Panc1 (cell line): ENCODE data around the gene LRP2. TPM values are rescaled to one million over a fixed set of nuclear protein-coding genes. Genes with fewer than 3 reads are reported as not detected.

Source experiments
- ATAC-seq: fragments of 200-7000 bp; cut with Tn5 transposase; 2 replicates; pipeline ENCODE4 v1.9.1; 2020; ENCODE audit warnings: mild to moderate bottlenecking, moderate library complexity
- BruUV-seq: library from RNA; stranded (reverse); fragments of 400-500 nt; replicated peaks from 2 replicates; lab custom pipeline; 2021; lab: Mats Ljungman, UMichigan
- CTCF ChIA-PET: fragments of 300-600 bp; sonication (Branson Sonifier 250); formaldehyde crosslinking; loops from one replicate; lab custom pipeline; 2022; ENCODE audit warnings: antibody characterized with exemption; lab: Charles Lee
- POLR2A ChIA-PET: fragments of 300-600 bp; sonication (Branson Sonifier 250); formaldehyde crosslinking; loops from one replicate; lab custom pipeline; 2022; ENCODE audit warnings: antibody characterized with exemption; lab: Charles Lee
- DNase-seq: peaks from one replicate; pipeline ENCODE4 v3.0.0-alpha.2; 2010; ENCODE audit warnings: low read depth, low spot score
- H3K27ac ChIP-seq: 2 replicates; pipeline ENCODE4 v1.5.1; 2011; ENCODE audit warnings: mild to moderate bottlenecking, low read length, inconsistent platforms
- H3K27me3 ChIP-seq: fragments of 200-500 bp; sonication (Bioruptor generic); 2 replicates; pipeline ENCODE4 v1.6.0; 2014; ENCODE audit warnings: low read length, inconsistent platforms; ENCODE audit not compliant: control insufficient read depth, insufficient read depth
- H3K36me3 ChIP-seq: fragments of 200-500 bp; sonication (Bioruptor generic); 2 replicates; pipeline ENCODE4 v1.5.1; 2014; ENCODE audit warnings: inconsistent platforms, mild to moderate bottlenecking, low read length, moderate library complexity; ENCODE audit not compliant: control insufficient read depth, insufficient read depth
- H3K4me1 ChIP-seq: 2 replicates; pipeline ENCODE4 v1.5.1; 2011; ENCODE audit warnings: inconsistent platforms, mild to moderate bottlenecking, low read length, moderate library complexity; ENCODE audit not compliant: control insufficient read depth, insufficient read depth
- H3K4me3 ChIP-seq, 2 experiments: 2 replicates each; pipeline ENCODE4 v1.5.1; 2011 to 2012; ENCODE audit warnings: low read depth in 2 of 2, low read length in 2 of 2, mild to moderate bottlenecking in 2 of 2, inconsistent platforms in 1 of 2, moderate library complexity in 1 of 2
- H3K9me3 ChIP-seq: fragments of 200-500 bp; sonication (Bioruptor generic); 2 replicates; pipeline ENCODE4 v1.5.1; 2014; ENCODE audit warnings: low read depth, mild to moderate bottlenecking, inconsistent platforms, low read length, moderate library complexity; ENCODE audit not compliant: control insufficient read depth, insufficient read depth
- POLR2AphosphoS5 ChIP-seq: IDR thresholded peaks from 2 replicates; pipeline ENCODE4 v1.6.1; 2012; ENCODE audit warnings: mild to moderate bottlenecking, low read depth, low read length, moderate library complexity
- SIN3A ChIP-seq: IDR thresholded peaks from 2 replicates; pipeline ENCODE4 v1.6.1; 2012; ENCODE audit warnings: low read depth, mild to moderate bottlenecking, low read length, moderate library complexity, borderline replicate concordance; ENCODE audit not compliant: insufficient read depth
- TCF7L2 ChIP-seq: IDR thresholded peaks from 2 replicates; pipeline ENCODE4 v1.6.1; 2011; ENCODE audit warnings: mild to moderate bottlenecking, low read depth, low read length, inconsistent platforms
- in situ Hi-C: cut with HindIII; loops from 2 replicates; pipeline ENCODE4 v1.10.0; 2016; ENCODE audit warnings: low sequenced_read_pairs, low pct_unique_long_range_greater_than_20kb
- intact Hi-C: fragments of 100-400 bp; cut with micrococcal nuclease; formaldehyde crosslinking; loops from one replicate; pipeline ENCODE4 v1.10.0; 2022; ENCODE audit not compliant: unreplicated experiment
- total RNA-seq: library from RNA; stranded (reverse); gene quantifications from one replicate; pipeline ENCODE4 v1.2.1, GENCODE V29; 2021; ENCODE audit not compliant: unreplicated experiment
- TF ChIP-seq, protein P1 (sequence below): fragments of 450-650 bp; IDR thresholded peaks from 2 replicates; pipeline ENCODE4 v1.5.1; 2017; ENCODE audit warnings: mild to moderate bottlenecking
- TF ChIP-seq, protein P2 (sequence below), 2 experiments: IDR thresholded peaks; 2 replicates each; pipeline ENCODE4 v1.6.1; 2011 to 2012; ENCODE audit warnings: low read depth in 2 of 2, control low read depth in 1 of 2, low read length in 1 of 2, mild to moderate bottlenecking in 1 of 2, moderate library complexity in 1 of 2; ENCODE audit not compliant: insufficient read depth in 1 of 2

LRP2 gene
- total RNA-seq, 1 experiment from 2014 or later, result 0.10 TPM

DNA sequence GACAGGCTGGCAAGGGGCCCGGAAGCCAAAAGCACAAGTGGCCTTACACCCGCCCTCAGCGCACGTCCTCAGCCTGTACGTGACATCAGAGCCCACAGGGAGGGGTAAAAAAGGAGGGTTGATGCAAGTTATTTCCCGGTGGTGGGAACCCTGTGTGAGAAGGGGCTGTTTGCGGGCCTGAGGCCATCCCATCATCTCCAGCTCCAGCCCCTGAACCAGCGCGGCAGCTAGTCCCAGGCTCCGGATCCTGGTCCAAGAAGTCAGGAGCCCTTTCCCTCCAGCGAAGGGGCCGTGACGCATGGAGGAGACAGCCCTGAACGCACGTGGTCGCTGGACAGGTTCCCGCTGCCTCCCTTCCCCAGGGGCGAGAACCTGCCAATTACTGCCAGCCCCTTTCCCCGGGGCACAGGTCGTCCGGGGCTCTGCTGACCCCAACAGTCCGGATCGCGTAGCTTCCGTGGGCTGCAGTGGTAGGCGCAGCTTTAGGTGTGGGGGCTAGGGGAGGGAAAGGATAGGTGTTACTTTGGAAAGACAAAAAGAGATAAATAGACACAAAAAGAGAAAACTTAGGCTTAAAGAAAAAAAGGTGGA lies 1.3 kb upstream of the LRP2 start:
- intact Hi-C loops (no loop called here), in situ Hi-C loops (no loop called here)
- no peak for DNase-seq
- ATAC-seq, result peak; percentile 24; the same call in 1 of the 2 replicates
- H3K36me3 ChIP-seq, result no peaks in the 10 kb centered on the region
- ChIA-PET POLR2A (no interaction called here), CTCF (no interaction called here)
- TF ChIP-seq, protein P1, sequence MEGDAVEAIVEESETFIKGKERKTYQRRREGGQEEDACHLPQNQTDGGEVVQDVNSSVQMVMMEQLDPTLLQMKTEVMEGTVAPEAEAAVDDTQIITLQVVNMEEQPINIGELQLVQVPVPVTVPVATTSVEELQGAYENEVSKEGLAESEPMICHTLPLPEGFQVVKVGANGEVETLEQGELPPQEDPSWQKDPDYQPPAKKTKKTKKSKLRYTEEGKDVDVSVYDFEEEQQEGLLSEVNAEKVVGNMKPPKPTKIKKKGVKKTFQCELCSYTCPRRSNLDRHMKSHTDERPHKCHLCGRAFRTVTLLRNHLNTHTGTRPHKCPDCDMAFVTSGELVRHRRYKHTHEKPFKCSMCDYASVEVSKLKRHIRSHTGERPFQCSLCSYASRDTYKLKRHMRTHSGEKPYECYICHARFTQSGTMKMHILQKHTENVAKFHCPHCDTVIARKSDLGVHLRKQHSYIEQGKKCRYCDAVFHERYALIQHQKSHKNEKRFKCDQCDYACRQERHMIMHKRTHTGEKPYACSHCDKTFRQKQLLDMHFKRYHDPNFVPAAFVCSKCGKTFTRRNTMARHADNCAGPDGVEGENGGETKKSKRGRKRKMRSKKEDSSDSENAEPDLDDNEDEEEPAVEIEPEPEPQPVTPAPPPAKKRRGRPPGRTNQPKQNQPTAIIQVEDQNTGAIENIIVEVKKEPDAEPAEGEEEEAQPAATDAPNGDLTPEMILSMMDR, result no peak
- TF ChIP-seq, protein P2, sequence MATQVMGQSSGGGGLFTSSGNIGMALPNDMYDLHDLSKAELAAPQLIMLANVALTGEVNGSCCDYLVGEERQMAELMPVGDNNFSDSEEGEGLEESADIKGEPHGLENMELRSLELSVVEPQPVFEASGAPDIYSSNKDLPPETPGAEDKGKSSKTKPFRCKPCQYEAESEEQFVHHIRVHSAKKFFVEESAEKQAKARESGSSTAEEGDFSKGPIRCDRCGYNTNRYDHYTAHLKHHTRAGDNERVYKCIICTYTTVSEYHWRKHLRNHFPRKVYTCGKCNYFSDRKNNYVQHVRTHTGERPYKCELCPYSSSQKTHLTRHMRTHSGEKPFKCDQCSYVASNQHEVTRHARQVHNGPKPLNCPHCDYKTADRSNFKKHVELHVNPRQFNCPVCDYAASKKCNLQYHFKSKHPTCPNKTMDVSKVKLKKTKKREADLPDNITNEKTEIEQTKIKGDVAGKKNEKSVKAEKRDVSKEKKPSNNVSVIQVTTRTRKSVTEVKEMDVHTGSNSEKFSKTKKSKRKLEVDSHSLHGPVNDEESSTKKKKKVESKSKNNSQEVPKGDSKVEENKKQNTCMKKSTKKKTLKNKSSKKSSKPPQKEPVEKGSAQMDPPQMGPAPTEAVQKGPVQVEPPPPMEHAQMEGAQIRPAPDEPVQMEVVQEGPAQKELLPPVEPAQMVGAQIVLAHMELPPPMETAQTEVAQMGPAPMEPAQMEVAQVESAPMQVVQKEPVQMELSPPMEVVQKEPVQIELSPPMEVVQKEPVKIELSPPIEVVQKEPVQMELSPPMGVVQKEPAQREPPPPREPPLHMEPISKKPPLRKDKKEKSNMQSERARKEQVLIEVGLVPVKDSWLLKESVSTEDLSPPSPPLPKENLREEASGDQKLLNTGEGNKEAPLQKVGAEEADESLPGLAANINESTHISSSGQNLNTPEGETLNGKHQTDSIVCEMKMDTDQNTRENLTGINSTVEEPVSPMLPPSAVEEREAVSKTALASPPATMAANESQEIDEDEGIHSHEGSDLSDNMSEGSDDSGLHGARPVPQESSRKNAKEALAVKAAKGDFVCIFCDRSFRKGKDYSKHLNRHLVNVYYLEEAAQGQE (IDR thresholded peaks at IDR 0.05; ENCODE audit: insufficient read depth in 1 of 2, low read depth in 2 of 2, low read length in 1 of 2), result no peak
- TF ChIP-seq TCF7L2 (no peak), SIN3A (no peak), POLR2AphosphoS5 (no peak)
- peak overlapping the region; percentile 35 to 45 for H3K4me3 ChIP-seq
- peaks cover 15% of the 10 kb centered on the region for H3K4me1 ChIP-seq
- no peaks in the 10 kb centered on the region for H3K9me3 ChIP-seq
- no peak overlapping the region for H3K27ac ChIP-seq
- peaks cover 27% of the 10 kb centered on the region for H3K27me3 ChIP-seq
- BruUV-seq, result no TSS peak

DNA sequence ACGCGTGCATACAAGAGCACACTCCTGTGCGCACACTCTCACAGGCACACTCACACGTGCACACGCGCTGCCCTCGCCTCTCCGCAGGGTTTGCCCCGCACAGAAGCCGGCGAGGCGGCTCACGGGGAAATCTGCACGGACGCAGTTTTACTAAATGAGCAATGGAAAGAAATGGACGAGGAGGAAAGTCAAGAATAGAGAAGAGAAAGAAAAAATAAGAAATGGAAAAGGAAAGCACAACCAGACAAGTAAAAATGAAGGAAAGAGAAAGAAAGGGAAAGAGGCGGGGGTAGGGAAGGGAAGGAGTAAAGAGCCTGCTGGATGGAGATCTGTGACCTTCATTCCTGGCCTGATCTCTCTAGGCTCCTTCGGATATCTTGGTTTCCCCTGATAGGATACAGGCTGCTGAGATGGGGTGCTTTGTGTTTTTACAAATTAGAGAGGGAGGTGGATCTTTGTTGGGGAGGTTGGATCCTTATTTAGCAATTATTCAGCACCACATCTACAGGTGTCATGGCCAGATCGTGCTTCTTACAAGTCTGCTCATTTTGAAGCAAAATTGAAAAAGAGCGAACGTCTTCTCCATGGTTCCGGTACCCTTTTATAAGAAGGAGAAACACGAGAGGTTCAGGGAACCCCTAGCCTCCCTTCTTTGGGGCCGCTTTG lies 693 bp upstream of the LRP2 start:
- intact Hi-C loops, result no loop called here
- peaks cover 15% of the 10 kb centered on the region for H3K4me1 ChIP-seq
- no peak for DNase-seq
- H3K27ac ChIP-seq, result no peak overlapping the region
- H3K9me3 ChIP-seq, result no peaks in the 10 kb centered on the region
- H3K36me3 ChIP-seq, result no peaks in the 10 kb centered on the region
- ATAC-seq, result no peak
- ChIA-PET POLR2A (no interaction called here), CTCF (no interaction called here)
- peaks cover 27% of the 10 kb centered on the region for H3K27me3 ChIP-seq
- no peak for TF ChIP-seq SIN3A
- no peak for TF ChIP-seq POLR2AphosphoS5
- TF ChIP-seq, protein P1, result no peak
- TF ChIP-seq TCF7L2, result no peak
- TF ChIP-seq, protein P2 (IDR thresholded peaks at IDR 0.05; ENCODE audit: insufficient read depth in 1 of 2, low read depth in 2 of 2, low read length in 1 of 2), result no peak
- in situ Hi-C loops, result no loop called here
- H3K4me3 ChIP-seq, result peak overlapping the region; percentile 24 to 45
- no TSS peak for BruUV-seq
